Measurements from ENCODE around the gene RUNX1. TPM values are rescaled to one million over a fixed set of nuclear protein-coding genes. Genes with fewer than 3 reads are reported as not detected.

The RUNX1 gene
- total RNA-seq, 4 donors from 2014 or later: 2.9 to 18.7 (median 7.7) TPM

DNA sequence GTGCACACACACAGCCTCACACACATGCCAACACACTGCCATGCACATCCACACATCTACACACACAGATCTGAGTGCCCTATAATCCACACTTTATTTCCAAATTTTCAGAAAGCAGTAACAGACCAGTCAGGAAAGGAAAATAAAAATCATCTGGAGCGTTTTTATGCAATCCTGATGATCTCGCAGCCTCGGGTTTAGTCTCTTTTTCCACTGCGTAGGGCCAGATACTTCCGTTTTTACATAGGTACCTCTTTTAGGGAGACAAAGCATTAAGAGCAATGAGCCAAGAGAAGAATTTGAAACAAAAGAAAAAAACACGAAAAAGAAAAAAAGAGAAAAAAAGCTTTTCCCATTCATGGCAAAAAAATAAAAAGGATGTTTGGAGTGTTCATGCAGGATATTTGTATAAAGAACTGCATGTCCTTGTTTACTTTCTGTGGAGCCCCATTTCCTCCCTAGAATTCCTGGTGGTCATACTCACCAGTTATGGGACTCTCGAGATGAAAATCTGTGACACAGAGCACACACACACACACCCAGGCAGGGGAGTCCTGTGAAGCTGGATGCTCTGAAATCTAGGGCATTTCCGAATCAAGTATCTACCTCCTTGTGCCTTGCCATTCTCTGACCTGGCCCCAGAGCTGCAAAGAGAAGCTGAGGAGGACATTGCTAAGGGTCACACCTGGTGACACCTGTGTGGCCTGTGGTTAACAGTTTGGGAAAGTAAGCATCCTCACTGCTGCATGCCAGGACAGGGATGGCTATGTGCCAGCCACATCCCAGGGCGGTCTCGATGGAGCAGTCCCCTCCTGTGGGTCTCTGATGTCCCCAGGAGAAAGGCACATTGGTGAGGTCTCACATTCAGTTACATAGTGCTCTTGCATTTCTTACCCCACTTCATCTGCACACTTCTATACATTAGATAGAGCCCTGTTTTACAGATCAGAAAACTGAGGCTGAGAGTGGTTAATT, 83.6 kb downstream of the RUNX1 start:
- Histone ChIP-seq H3K9me3 (no peaks in the 10 kb centered on the region), H3K27me3 (no peaks in the 10 kb centered on the region), H3K27ac (no peak overlapping the region), H3K4me3 (replicated peaks in 1 of 3) (no peak overlapping the region), H3K4me1 (no peaks in the 10 kb centered on the region), H3K36me3 (no peaks in the 10 kb centered on the region)
- TF ChIP-seq CTCF (IDR thresholded peaks at IDR 0.05): no peak
- no peak for TF ChIP-seq POLR2A (IDR thresholded peaks at IDR 0.05)
- no peak for DNase-seq
- intact Hi-C loops (cut with DNase I): no loop called here
- WGBS, 2 donors: 69 to 71% methylated on average over 10 of the region's 10 CpGs

- Histone ChIP-seq H3K4me3 (replicated peaks in 1 of 3) (no peak overlapping the region), H3K27me3 (no peaks in the 10 kb centered on the region), H3K27ac (no peak overlapping the region), H3K36me3 (no peaks in the 10 kb centered on the region), H3K4me1 (no peaks in the 10 kb centered on the region), H3K9me3 (no peaks in the 10 kb centered on the region)
- intact Hi-C loops (cut with DNase I): no loop called here
- TF ChIP-seq POLR2A (IDR thresholded peaks at IDR 0.05) (no peak), CTCF (IDR thresholded peaks at IDR 0.05) (no peak)
- DNase-seq: no peak
- WGBS, 2 donors: 78 to 83% methylated on average over 16 of the region's 16 CpGs
Observed at GRCh38 chr21:34962586-34963222, 86.4 kb downstream of the RUNX1 start.

GRCh38 chr21:34962136-34962535, 87.0 kb downstream of the RUNX1 start:
- Histone ChIP-seq H3K9me3 (no peaks in the 10 kb centered on the region), H3K27me3 (no peaks in the 10 kb centered on the region), H3K36me3 (no peaks in the 10 kb centered on the region), H3K27ac (no peak overlapping the region), H3K4me3 (replicated peaks in 1 of 3) (no peak overlapping the region), H3K4me1 (no peaks in the 10 kb centered on the region)
- TF ChIP-seq CTCF (IDR thresholded peaks at IDR 0.05): no peak
- no peak for TF ChIP-seq POLR2A (IDR thresholded peaks at IDR 0.05)
- intact Hi-C loops (cut with DNase I): no loop called here
- no peak for DNase-seq
- 83 to 85% methylated on average over 2 of the region's 2 CpGs for WGBS, 2 donors

DNA sequence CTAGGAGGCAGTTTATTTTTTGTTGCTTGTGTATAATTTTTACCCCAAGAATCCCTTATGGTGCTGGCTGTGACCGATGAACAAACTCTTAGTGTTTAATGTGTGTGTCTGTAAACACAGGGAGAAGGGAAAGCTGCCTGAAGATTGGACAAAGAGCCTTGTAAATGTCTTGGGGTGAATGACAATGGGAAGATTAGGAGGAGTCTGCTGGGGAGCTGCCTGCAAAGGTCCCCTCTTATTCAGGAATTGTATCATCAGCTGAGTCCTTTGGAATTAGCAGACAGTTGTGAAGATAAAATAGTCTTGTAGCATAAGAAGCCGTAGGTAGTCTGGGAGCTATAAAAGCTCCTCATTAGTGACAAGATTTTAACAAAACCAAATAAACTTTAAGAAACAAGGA, 88.4 kb downstream of the RUNX1 start:
- WGBS, 2 donors: 73 to 88% methylated on average over 2 of the region's 2 CpGs
- Histone ChIP-seq H3K27ac (no peak overlapping the region), H3K36me3 (no peaks in the 10 kb centered on the region), H3K9me3 (no peaks in the 10 kb centered on the region), H3K27me3 (no peaks in the 10 kb centered on the region), H3K4me1 (no peaks in the 10 kb centered on the region), H3K4me3 (replicated peaks in 1 of 3) (no peak overlapping the region)
- DNase-seq: no peak
- TF ChIP-seq CTCF (IDR thresholded peaks at IDR 0.05) (no peak), POLR2A (IDR thresholded peaks at IDR 0.05) (no peak)
- intact Hi-C loops (cut with DNase I): no loop called here

GRCh38 chr21:34959607-34960006, 89.5 kb downstream of the RUNX1 start:
- no peak overlapping the region for H3K27ac ChIP-seq
- DNase-seq: no peak
- H3K9me3 ChIP-seq: no peaks in the 10 kb centered on the region
- no peaks in the 10 kb centered on the region for H3K36me3 ChIP-seq
- H3K27me3 ChIP-seq: no peaks in the 10 kb centered on the region
- 88 to 97% methylated on average over 1 of the region's 1 CpG for WGBS, 2 donors
- H3K4me1 ChIP-seq: no peaks in the 10 kb centered on the region
- intact Hi-C loops (cut with DNase I): no loop called here
- TF ChIP-seq POLR2A (IDR thresholded peaks at IDR 0.05): no peak
- no peak for TF ChIP-seq CTCF (IDR thresholded peaks at IDR 0.05)
- H3K4me3 ChIP-seq (replicated peaks in 1 of 3): no peak overlapping the region
